Liver (tissue), 9 donors: Measurements from ENCODE around the gene PARP2. TPM values are rescaled to one million over a fixed set of nuclear protein-coding genes. Genes with fewer than 3 reads are reported as not detected.
A peak's percentile ranks its signal among the peaks of the same experiment; 100 is the strongest.

Source experiments
- DNase-seq: peaks from one replicate; pipeline ENCODE4 v3.0.0-alpha.2; 2017; ENCODE audit warnings: low spot score
- H3K27ac ChIP-seq, 2 donors: one replicate each; pipeline ENCODE4 v1.7.0; 2013; ENCODE audit warnings: inconsistent platforms in 2 of 2, low read length in 2 of 2, control low read depth in 1 of 2, low read depth in 1 of 2, mild to moderate bottlenecking in 1 of 2
- H3K27me3 ChIP-seq, 4 donors: one replicate each; pipeline versions ENCODE4 v1.6.1 to v1.7.0; 2013; ENCODE audit warnings: low read length in 3 of 4, inconsistent platforms in 1 of 4, mild to moderate bottlenecking in 1 of 4, moderate library complexity in 1 of 4; ENCODE audit not compliant: control insufficient read depth in 4 of 4, insufficient read depth in 4 of 4
- H3K36me3 ChIP-seq, 4 donors: one replicate each; pipeline versions ENCODE4 v1.6.1 to v1.7.0; 2013; ENCODE audit warnings: low read length in 3 of 4, mild to moderate bottlenecking in 3 of 4, low read depth in 1 of 4, moderate library complexity in 1 of 4; ENCODE audit not compliant: control insufficient read depth in 4 of 4, insufficient read depth in 3 of 4
- H3K4me1 ChIP-seq, 4 donors: one replicate each; pipeline versions ENCODE4 v1.6.1 to v1.7.0; 2013; ENCODE audit warnings: low read length in 3 of 4, mild to moderate bottlenecking in 3 of 4, moderate library complexity in 1 of 4; ENCODE audit not compliant: control insufficient read depth in 4 of 4, insufficient read depth in 4 of 4
- H3K4me3 ChIP-seq, 3 donors: one replicate each; pipeline versions ENCODE4 v1.6.1 to v1.7.0; 2013; ENCODE audit warnings: low read length in 3 of 3, control low read depth in 1 of 3, low read depth in 1 of 3, mild to moderate bottlenecking in 1 of 3
- H3K9ac ChIP-seq, 2 donors: one replicate each; pipeline ENCODE4 v1.7.0; 2013; ENCODE audit warnings: low read length in 2 of 2, mild to moderate bottlenecking in 2 of 2, moderate library complexity in 2 of 2, control low read depth in 1 of 2, low read depth in 1 of 2
- H3K9me3 ChIP-seq, 4 donors: one replicate each; pipeline versions ENCODE4 v1.6.1 to v1.7.0; 2013; ENCODE audit warnings: low read length in 3 of 4; ENCODE audit not compliant: control insufficient read depth in 4 of 4
- ATF3 ChIP-seq: IDR thresholded peaks from 2 replicates; pipeline ENCODE4 v1.6.1; 2016; ENCODE audit warnings: antibody characterized with exemption
- CTCF ChIP-seq: fragments of 150-350 bp; IDR thresholded peaks from 2 replicates; pipeline ENCODE4 v1.5.1; 2017; ENCODE audit warnings: improper control_type of control experiment, low read depth, low read length; ENCODE audit not compliant: missing input control
- EGR1 ChIP-seq, 2 donors: IDR thresholded peaks; 2 replicates each; pipeline ENCODE4 v1.6.1; 2016 to 2018; ENCODE audit warnings: antibody characterized with exemption in 2 of 2, low read depth in 2 of 2
- FOXA1 ChIP-seq: IDR thresholded peaks from 2 replicates; pipeline ENCODE4 v1.6.1; 2016; ENCODE audit warnings: antibody characterized with exemption
- FOXA2 ChIP-seq: IDR thresholded peaks from 2 replicates; pipeline ENCODE4 v1.6.1; 2016; ENCODE audit warnings: antibody characterized with exemption
- GABPA ChIP-seq, 2 donors: IDR thresholded peaks in 1 of 2; conservative IDR thresholded peaks in 1 of 2; 2 replicates each; pipeline ENCODE4 v1.6.1; 2016; ENCODE audit warnings: antibody characterized with exemption in 2 of 2, mild to moderate bottlenecking in 1 of 2, moderate library complexity in 1 of 2
- HNF4A ChIP-seq, 2 donors: conservative IDR thresholded peaks; 2 replicates each; pipeline ENCODE4 v1.6.1; 2016; ENCODE audit warnings: antibody characterized with exemption in 2 of 2, mild to moderate bottlenecking in 2 of 2
- HNF4G ChIP-seq: IDR thresholded peaks from 2 replicates; pipeline ENCODE4 v1.6.1; 2016; ENCODE audit warnings: antibody characterized with exemption
- RAD21 ChIP-seq, 2 donors: IDR thresholded peaks; 2 replicates each; pipeline ENCODE4 v1.6.1; 2016; ENCODE audit warnings: antibody characterized with exemption in 2 of 2, mild to moderate bottlenecking in 2 of 2
- REST ChIP-seq: IDR thresholded peaks from 2 replicates; pipeline ENCODE4 v1.6.1; 2016; ENCODE audit warnings: antibody characterized with exemption, mild to moderate bottlenecking
- RXRA ChIP-seq, 2 donors: IDR thresholded peaks; 2 replicates each; pipeline ENCODE4 v1.6.1; 2017 to 2018; ENCODE audit warnings: antibody characterized with exemption in 2 of 2, mild to moderate bottlenecking in 1 of 2
- SP1 ChIP-seq: IDR thresholded peaks from 2 replicates; pipeline ENCODE4 v1.6.1; 2018; ENCODE audit warnings: antibody characterized with exemption, mild to moderate bottlenecking
- TAF1 ChIP-seq: conservative IDR thresholded peaks from 2 replicates; pipeline ENCODE4 v1.6.1; 2016; ENCODE audit warnings: antibody characterized with exemption, mild to moderate bottlenecking
- YY1 ChIP-seq: IDR thresholded peaks from 2 replicates; pipeline ENCODE4 v1.6.1; 2016; ENCODE audit warnings: antibody characterized with exemption, mild to moderate bottlenecking
- WGBS: extraction: QIAGEN DNeasy Blood & Tissue Kit; methylation state at CpG from one replicate; pipeline ENCODE4 v1.1.7; 2013; 5-methylcytosine and 5-hydroxymethylcytosine counted together
- polyA plus RNA-seq, 2 donors: library from polyadenylated mRNA; stranded (reverse) in 1 of 2; unstranded in 1 of 2; fragments of 200-250 nt in 1 of 2; fragments of >200 nt in 1 of 2; fragmentation: Nextera tagmentation in 1 of 2; extraction: Ambion mirVana in 1 of 2; gene quantifications; one replicate each; pipeline versions ENCODE4 v1.2.1 to v1.2.3, GENCODE V29; 2013 to 2015
- total RNA-seq, 2 donors: library from RNA; depleted of rRNA; stranded (reverse); fragments of >200 nt; gene quantifications; one replicate each; pipeline ENCODE4 v1.2.3, GENCODE V29; 2014
- TF ChIP-seq, protein P1 (sequence below): IDR thresholded peaks from 2 replicates; pipeline ENCODE4 v1.6.1; 2016; ENCODE audit warnings: antibody characterized with exemption
- TF ChIP-seq, protein P2 (sequence below): IDR thresholded peaks from 2 replicates; pipeline ENCODE4 v1.6.1; 2016; ENCODE audit warnings: antibody characterized with exemption
- donor health status: healthy.
- donor health status: healthy.
- donor health status: healthy.
- donor health status: healthy.
- donor health status: healthy.

PARP2 gene
- total and polyA plus RNA-seq, 4 donors = 5.6 to 13.3 (median 7.2) TPM

DNA sequence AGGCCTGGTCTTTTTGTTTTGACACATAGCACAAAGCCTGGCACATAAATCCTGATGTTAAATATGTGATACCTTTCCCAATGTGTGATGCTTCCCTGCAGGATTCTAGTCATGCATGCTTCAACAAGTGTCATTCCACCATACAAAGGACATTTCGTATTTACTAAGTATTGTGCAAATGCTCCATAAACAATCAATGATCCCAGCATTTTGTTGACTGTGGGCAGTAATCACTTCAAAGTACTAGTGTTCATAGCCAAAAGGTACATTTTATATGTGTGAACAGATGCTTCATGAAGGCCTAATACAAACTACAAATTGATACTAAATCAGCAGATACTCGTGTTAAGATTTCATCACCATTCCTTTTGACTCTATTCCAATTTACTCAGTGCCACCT, 14.7 kb upstream of the PARP2 start:
- no peak overlapping the region for H3K4me3 ChIP-seq
- WGBS = 28% methylated on average over 2 of the region's 2 CpGs
- no peak overlapping the region for H3K27ac ChIP-seq
- peaks cover 7 to 52% (median 49%) of the 10 kb centered on the region in 4 donors for H3K4me1 ChIP-seq
- no peaks in the 10 kb centered on the region for H3K27me3 ChIP-seq
- no peaks in the 10 kb centered on the region for H3K9me3 ChIP-seq
- H3K9ac ChIP-seq = peak overlapping the region in 1 of 2 donors; percentile 25
- DNase-seq = no peak
- TF ChIP-seq RXRA (IDR thresholded peaks at IDR 0.05) = peak; percentile 35 to 38
- peak; percentile 54 for TF ChIP-seq FOXA2
- TF ChIP-seq RAD21 (IDR thresholded peaks at IDR 0.05) = no peak
- no peak for TF ChIP-seq FOXA1
- TF ChIP-seq SP1 = peak; percentile 29
- peak; percentile 22 to 32 for TF ChIP-seq HNF4A (conservative IDR thresholded peaks at IDR 0.05)
- peak in 1 of 2 donors; percentile 5 for TF ChIP-seq GABPA (IDR thresholded peaks at IDR 0.05 in 1 of 2, conservative IDR thresholded peaks at IDR 0.05 in 1 of 2)
- TF ChIP-seq ATF3 = peak; percentile 25
- peaks cover 2 to 31% (median 19%) of the 10 kb centered on the region in 4 donors for H3K36me3 ChIP-seq

DNA sequence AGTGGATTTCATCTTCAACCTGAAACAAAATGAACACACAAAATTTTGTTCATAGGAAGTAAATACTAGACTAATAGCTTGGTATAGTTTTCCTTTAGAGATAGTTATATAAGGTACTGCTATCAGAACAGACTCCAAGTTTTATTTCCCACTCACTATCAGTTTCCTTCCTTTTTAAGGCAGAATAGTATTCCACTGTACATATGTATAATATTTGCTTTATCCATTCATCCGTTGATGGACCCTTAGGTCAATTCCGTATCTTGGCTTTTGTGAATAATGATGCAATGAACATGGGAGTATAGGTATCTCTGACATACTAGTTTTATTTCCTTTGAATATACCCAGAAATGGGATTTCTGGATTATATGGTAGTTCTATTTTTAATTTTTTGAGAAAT, 14.1 kb upstream of the PARP2 start:
- no peak overlapping the region for H3K4me3 ChIP-seq
- H3K27ac ChIP-seq = peak overlapping the region in 1 of 2 donors; percentile 8
- no peaks in the 10 kb centered on the region for H3K27me3 ChIP-seq
- peaks cover 2 to 29% (median 18%) of the 10 kb centered on the region in 4 donors for H3K36me3 ChIP-seq
- H3K4me1 ChIP-seq = peaks cover 9 to 58% (median 52%) of the 10 kb centered on the region in 4 donors
- no peak for DNase-seq
- no peak overlapping the region for H3K9ac ChIP-seq
- 40% methylated on average over 2 of the region's 2 CpGs for WGBS
- TF ChIP-seq, protein P1, sequence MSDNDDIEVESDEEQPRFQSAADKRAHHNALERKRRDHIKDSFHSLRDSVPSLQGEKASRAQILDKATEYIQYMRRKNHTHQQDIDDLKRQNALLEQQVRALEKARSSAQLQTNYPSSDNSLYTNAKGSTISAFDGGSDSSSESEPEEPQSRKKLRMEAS = no peak
- TF ChIP-seq FOXA2 (no peak), RAD21 (IDR thresholded peaks at IDR 0.05) (no peak), FOXA1 (no peak), HNF4A (conservative IDR thresholded peaks at IDR 0.05) (no peak), RXRA (IDR thresholded peaks at IDR 0.05) (no peak), ATF3 (no peak), HNF4G (no peak)
- TF ChIP-seq, protein P2, sequence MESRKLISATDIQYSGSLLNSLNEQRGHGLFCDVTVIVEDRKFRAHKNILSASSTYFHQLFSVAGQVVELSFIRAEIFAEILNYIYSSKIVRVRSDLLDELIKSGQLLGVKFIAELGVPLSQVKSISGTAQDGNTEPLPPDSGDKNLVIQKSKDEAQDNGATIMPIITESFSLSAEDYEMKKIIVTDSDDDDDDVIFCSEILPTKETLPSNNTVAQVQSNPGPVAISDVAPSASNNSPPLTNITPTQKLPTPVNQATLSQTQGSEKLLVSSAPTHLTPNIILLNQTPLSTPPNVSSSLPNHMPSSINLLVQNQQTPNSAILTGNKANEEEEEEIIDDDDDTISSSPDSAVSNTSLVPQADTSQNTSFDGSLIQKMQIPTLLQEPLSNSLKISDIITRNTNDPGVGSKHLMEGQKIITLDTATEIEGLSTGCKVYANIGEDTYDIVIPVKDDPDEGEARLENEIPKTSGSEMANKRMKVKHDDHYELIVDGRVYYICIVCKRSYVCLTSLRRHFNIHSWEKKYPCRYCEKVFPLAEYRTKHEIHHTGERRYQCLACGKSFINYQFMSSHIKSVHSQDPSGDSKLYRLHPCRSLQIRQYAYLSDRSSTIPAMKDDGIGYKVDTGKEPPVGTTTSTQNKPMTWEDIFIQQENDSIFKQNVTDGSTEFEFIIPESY = no peak
- H3K9me3 ChIP-seq = no peaks in the 10 kb centered on the region

- WGBS = 31% methylated on average over 2 of the region's 2 CpGs
- peak overlapping the region in 1 of 3 donors; percentile 0 for H3K4me3 ChIP-seq
- no peaks in the 10 kb centered on the region for H3K9me3 ChIP-seq
- no peak for DNase-seq
- peaks cover 9 to 60% (median 52%) of the 10 kb centered on the region in 4 donors for H3K4me1 ChIP-seq
- H3K9ac ChIP-seq = no peak overlapping the region
- H3K27ac ChIP-seq = peak overlapping the region in 1 of 2 donors; percentile 28
- peaks cover 2 to 16% (median 6%) of the 10 kb centered on the region in 4 donors for H3K36me3 ChIP-seq
- no peaks in the 10 kb centered on the region for H3K27me3 ChIP-seq
- TF ChIP-seq, protein P2 = no peak
- TF ChIP-seq CTCF (no peak), RXRA (IDR thresholded peaks at IDR 0.05) (peak in 1 of 2 donors; percentile 18), TAF1 (no peak), EGR1 (IDR thresholded peaks at IDR 0.05; ENCODE audit: low read depth in 2 of 2) (no peak), YY1 (no peak), REST (no peak), GABPA (IDR thresholded peaks at IDR 0.05 in 1 of 2, conservative IDR thresholded peaks at IDR 0.05 in 1 of 2) (no peak), HNF4A (conservative IDR thresholded peaks at IDR 0.05) (no peak), FOXA1 (no peak)
Measured at GRCh38 chr14:20331053-20331613, 12.3 kb upstream of the PARP2 start.
